Measurements from ENCODE around the gene GRIK2. TPM values are rescaled to one million over a fixed set of nuclear protein-coding genes. Genes with fewer than 3 reads are reported as not detected.

Gene GRIK2
- total RNA-seq, 3 donors from 2014 or later, result 1.3 to 1.8 (median 1.5) TPM

GRCh38 chr6:101541894-101542293 is 148.4 kb downstream of the GRIK2 start:
- intact Hi-C loops (cut with DNase I, micrococcal nuclease), result no loop called here
- no peaks in the 10 kb centered on the region for H3K4me1 ChIP-seq (ENCODE audit: low read depth)
- H3K9me3 ChIP-seq, result no peaks in the 10 kb centered on the region
- no peak for TF ChIP-seq CTCF (IDR thresholded peaks at IDR 0.05)
- no peaks in the 10 kb centered on the region for H3K36me3 ChIP-seq (ENCODE audit: low read depth)
- DNase-seq, result no peak
- ATAC-seq, result no peak
- no peak overlapping the region for H3K4me3 ChIP-seq

GRCh38 chr6:101543796-101544195 is 150.3 kb downstream of the GRIK2 start:
- intact Hi-C loops (cut with DNase I, micrococcal nuclease), result no loop called here
- no peaks in the 10 kb centered on the region for H3K4me1 ChIP-seq (ENCODE audit: low read depth)
- no peaks in the 10 kb centered on the region for H3K9me3 ChIP-seq
- TF ChIP-seq CTCF (IDR thresholded peaks at IDR 0.05), result no peak
- DNase-seq (no peak), ATAC-seq (no peak)
- no peak overlapping the region for H3K4me3 ChIP-seq
- no peaks in the 10 kb centered on the region for H3K36me3 ChIP-seq (ENCODE audit: low read depth)

- no peaks in the 10 kb centered on the region for H3K4me1 ChIP-seq (ENCODE audit: low read depth)
- no peak for DNase-seq
- ATAC-seq, result no peak
- no peak overlapping the region for H3K4me3 ChIP-seq
- no peaks in the 10 kb centered on the region for H3K36me3 ChIP-seq (ENCODE audit: low read depth)
- H3K9me3 ChIP-seq, result no peaks in the 10 kb centered on the region
- intact Hi-C loops (cut with DNase I, micrococcal nuclease), result no loop called here
- TF ChIP-seq CTCF (IDR thresholded peaks at IDR 0.05), result no peak
These were observed 150.8 kb downstream of the GRIK2 start for GRCh38 chr6:101544286-101544685.

- intact Hi-C loops (cut with DNase I, micrococcal nuclease), result no loop called here
- no peaks in the 10 kb centered on the region for H3K9me3 ChIP-seq
These were observed 151.7 kb downstream of the GRIK2 start for GRCh38 chr6:101545191-101545590.

GRCh38 chr6:101550451-101550850 is 156.9 kb downstream of the GRIK2 start:
- Histone ChIP-seq H3K36me3 (ENCODE audit: low read depth) (no peaks in the 10 kb centered on the region), H3K9me3 (no peaks in the 10 kb centered on the region), H3K4me1 (ENCODE audit: low read depth) (no peaks in the 10 kb centered on the region), H3K4me3 (no peak overlapping the region)
- no peak for DNase-seq
- no peak for TF ChIP-seq CTCF (IDR thresholded peaks at IDR 0.05)
- ATAC-seq, result no peak
- intact Hi-C loops (cut with DNase I, micrococcal nuclease), result no loop called here

More at GRCh38 chr6:101545191-101545590, 151.7 kb downstream of the GRIK2 start:
- Histone ChIP-seq H3K36me3 (ENCODE audit: low read depth) (no peaks in the 10 kb centered on the region), H3K4me3 (no peak overlapping the region), H3K4me1 (ENCODE audit: low read depth) (no peaks in the 10 kb centered on the region)
- no peak for TF ChIP-seq CTCF (IDR thresholded peaks at IDR 0.05)
- DNase-seq (no peak), ATAC-seq (no peak)

GRCh38 chr6:101554231-101554630 is 160.7 kb downstream of the GRIK2 start:
- no peak for ATAC-seq
- Histone ChIP-seq H3K36me3 (ENCODE audit: low read depth) (no peaks in the 10 kb centered on the region), H3K4me3 (no peak overlapping the region), H3K9me3 (no peaks in the 10 kb centered on the region), H3K4me1 (ENCODE audit: low read depth) (no peaks in the 10 kb centered on the region)
- TF ChIP-seq CTCF (IDR thresholded peaks at IDR 0.05), result no peak
- intact Hi-C loops (cut with DNase I, micrococcal nuclease), result no loop called here
- no peak for DNase-seq
